B cell (primary cell): ENCODE data around the gene TRMU. TPM values are rescaled to one million over a fixed set of nuclear protein-coding genes. Genes with fewer than 3 reads are reported as not detected.

ENCODE experiments used
- ATAC-seq: fragments of 200-7000 bp; cut with Tn5 transposase; one replicate; pipeline ENCODE4 v1.10.0; 2021; ENCODE audit warnings: low read depth, mild to moderate bottlenecking, moderate number of reproducible peaks, moderate library complexity
- CTCF ChIA-PET: fragments of 350-600 bp; sonication (Branson Sonifier 250); formaldehyde crosslinking; loops from one replicate; lab custom pipeline; 2021; ENCODE audit warnings: antibody characterized with exemption, inconsistent platforms; lab: Charles Lee
- POLR2A ChIA-PET: fragments of 350-600 bp; sonication (Branson Sonifier 250); formaldehyde crosslinking; loops from one replicate; lab custom pipeline; 2021; ENCODE audit warnings: antibody characterized with exemption; lab: Charles Lee
- DNase-seq: peaks from one replicate; pipeline ENCODE4 v3.0.0; 2013
- H2AFZ ChIP-seq: 2 replicates; pipeline ENCODE4 v1.6.1; 2012; ENCODE audit warnings: mild to moderate bottlenecking, low read depth, low read length; ENCODE audit not compliant: insufficient read depth, poor library complexity, severe bottlenecking
- H3K27ac ChIP-seq, 2 donors: 1 replicate in 1 of 2; 2 replicates in 1 of 2; pipeline ENCODE4 v1.5.1; 2012 to 2013; ENCODE audit warnings: low read length in 2 of 2, mild to moderate bottlenecking in 2 of 2, moderate library complexity in 1 of 2
- H3K27me3 ChIP-seq, 4 experiments: fragments of 200-600 bp in 1 of 4; sonication (generic) in 1 of 4; replicated peaks in 1 of 4; 1 replicate in 2 of 4; 2 replicates in 2 of 4; pipeline versions ENCODE4 v1.6.1 to v1.7.0; 2013 to 2016; ENCODE audit warnings: low read length in 3 of 4, mild to moderate bottlenecking in 2 of 4, mixed read lengths in 1 of 4, moderate library complexity in 1 of 4; ENCODE audit not compliant: insufficient read depth in 4 of 4, control insufficient read depth in 3 of 4; ENCODE audit errors: control extremely low read depth in 1 of 4
- H3K36me3 ChIP-seq, 2 experiments: replicated peaks in 1 of 2; 1 replicate in 1 of 2; 2 replicates in 1 of 2; pipeline versions ENCODE4 v1.6.1 to v1.7.1; 2013; ENCODE audit warnings: low read length in 1 of 2; ENCODE audit not compliant: insufficient read depth in 2 of 2, control insufficient read depth in 1 of 2; ENCODE audit errors: control extremely low read depth in 1 of 2, extremely low read depth in 1 of 2
- H3K4me1 ChIP-seq, 2 donors: fragments of 200-600 bp in 1 of 2; sonication (generic) in 1 of 2; 1 replicate in 1 of 2; 2 replicates in 1 of 2; pipeline versions ENCODE4 v1.5.1 to v1.6.1; 2013 to 2017; ENCODE audit warnings: low read length in 2 of 2; ENCODE audit not compliant: control insufficient read depth in 2 of 2, insufficient read depth in 2 of 2
- H3K4me2 ChIP-seq: replicated peaks from 2 replicates; pipeline ENCODE3; 2012; ENCODE audit warnings: mild to moderate bottlenecking, low read depth, low read length; ENCODE audit not compliant: poor library complexity, severe bottlenecking
- H3K4me3 ChIP-seq, 5 experiments: fragments of 200-600 bp in 1 of 5; sonication (generic) in 1 of 5; 1 replicate in 3 of 5; 2 replicates in 2 of 5; pipeline versions ENCODE4 v1.5.1 to v1.7.0; 2011 to 2016; ENCODE audit warnings: low read length in 4 of 5, mild to moderate bottlenecking in 4 of 5, low read depth in 2 of 5, control low read depth in 1 of 5, moderate library complexity in 1 of 5; ENCODE audit not compliant: insufficient read depth in 1 of 5; ENCODE audit errors: control extremely low read depth in 1 of 5, extremely low read depth in 1 of 5
- H3K79me2 ChIP-seq: fragments of 200-600 bp; sonication (generic); one replicate; pipeline ENCODE4 v1.6.0; 2016; ENCODE audit warnings: low read length; ENCODE audit not compliant: control insufficient read depth, insufficient read depth
- H3K9ac ChIP-seq: fragments of 200-600 bp; sonication (generic); 2 replicates; pipeline ENCODE4 v1.6.1; 2017; ENCODE audit warnings: mild to moderate bottlenecking, low read length, moderate library complexity
- H3K9me3 ChIP-seq, 3 donors: one replicate each; pipeline versions ENCODE4 v1.6.1 to v1.7.1; 2013; ENCODE audit warnings: low read length in 2 of 3; ENCODE audit not compliant: control insufficient read depth in 2 of 3, insufficient read depth in 1 of 3; ENCODE audit errors: control extremely low read depth in 1 of 3
- H4K20me1 ChIP-seq: 2 replicates; pipeline ENCODE4 v1.6.0; 2012; ENCODE audit warnings: mild to moderate bottlenecking, low read length; ENCODE audit not compliant: insufficient read depth, control insufficient read depth, poor library complexity, severe bottlenecking
- H3K27ac Mint-ChIP-seq: one replicate; pipeline ENCODE4 v1.8.0; 2021; ENCODE audit warnings: mixed read lengths
- H3K27me3 Mint-ChIP-seq: one replicate; pipeline ENCODE4 v1.8.0; 2021; ENCODE audit warnings: mixed read lengths
- H3K4me1 Mint-ChIP-seq: one replicate; pipeline ENCODE4 v1.8.0; 2021; ENCODE audit warnings: mixed read lengths
- H3K4me3 Mint-ChIP-seq: one replicate; pipeline ENCODE4 v1.8.0; 2021; ENCODE audit warnings: mixed read lengths
- H3K9me3 Mint-ChIP-seq: one replicate; pipeline ENCODE4 v1.8.0; 2022; ENCODE audit warnings: mixed read lengths; ENCODE audit not compliant: insufficient read depth
- EZH2 ChIP-seq: IDR thresholded peaks from 2 replicates; pipeline ENCODE4 v1.6.1; 2012; ENCODE audit warnings: borderline replicate concordance, low read depth, mild to moderate bottlenecking, moderate library complexity, low read length; ENCODE audit not compliant: insufficient read depth, poor library complexity, severe bottlenecking
- WGBS: methylation state at CpG from one replicate; pipeline ENCODE4 v1.1.5; 2013; ENCODE audit warnings: missing lambda C conversion rate; ENCODE audit not compliant: insufficient coverage; 5-methylcytosine and 5-hydroxymethylcytosine counted together
- intact Hi-C: fragments of 100-400 bp; cut with micrococcal nuclease; formaldehyde crosslinking; loops from one replicate; pipeline ENCODE4 v1.10.0; 2022
- polyA plus RNA-seq: library from polyadenylated mRNA; depleted of rRNA; stranded (reverse); fragments of >200 nt; gene quantifications from 2 replicates; pipeline ENCODE4 v1.2.3, GENCODE V29; 2012
- total RNA-seq, 2 donors: library from RNA; stranded (reverse); fragments of 120-200 nt in 1 of 2; gene quantifications; 1 replicate in 1 of 2; 2 replicates in 1 of 2; pipeline versions ENCODE4 v1.2.3 to v1.2.4, GENCODE V29; 2013 to 2022
- TF ChIP-seq, protein P1 (sequence below): fragments of 200-600 bp; IDR thresholded peaks from one replicate; pipeline ENCODE4 v1.8.0; 2022; ENCODE audit warnings: antibody characterized with exemption, mild to moderate bottlenecking

Gene TRMU
- total and polyA plus RNA-seq, 2 donors (not counting 1 experiment from before 2014, with no cell fraction given): 51.0 to 76.9 TPM

DNA sequence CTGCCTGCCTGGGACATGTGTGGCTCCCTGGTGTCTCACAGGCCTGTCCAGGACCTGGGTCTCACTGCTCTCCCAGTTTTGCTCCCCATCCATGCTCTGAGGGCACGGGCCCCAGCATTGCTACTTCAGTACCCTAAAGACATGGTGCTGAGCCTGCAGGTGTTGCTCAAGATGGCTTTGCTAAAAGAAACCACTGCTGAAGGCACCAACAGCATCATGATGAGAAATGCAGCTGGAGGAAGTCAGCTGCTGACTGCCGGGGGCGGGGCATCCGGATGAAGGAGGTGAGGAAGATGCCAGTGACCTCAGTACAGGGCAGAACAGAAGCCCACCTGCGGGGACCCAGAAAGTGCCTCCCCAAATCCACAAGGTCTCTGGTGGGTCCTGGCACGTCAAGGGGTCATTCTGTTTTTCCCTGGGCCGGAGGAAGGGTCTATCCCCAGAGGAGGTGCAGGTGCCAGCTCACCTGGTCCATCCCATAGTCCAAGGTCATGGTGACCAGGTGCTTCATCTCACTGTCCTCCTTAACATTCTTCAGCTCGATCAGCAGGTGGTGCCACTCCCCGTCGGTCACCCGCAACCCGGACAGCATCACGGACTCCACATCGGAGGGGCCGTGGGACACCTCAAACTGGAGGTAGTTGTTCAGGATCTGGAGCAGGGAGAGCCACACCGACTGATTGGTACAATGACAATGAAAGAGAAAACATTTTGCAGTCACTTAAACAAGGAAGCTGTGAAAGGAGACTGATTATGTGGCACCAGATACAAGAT lies 63.9 kb downstream of the TRMU start:
- Histone ChIP-seq H3K4me2 (no peak overlapping the region), H3K9me3 (no peaks in the 10 kb centered on the region), H3K4me1 (no peaks in the 10 kb centered on the region), H4K20me1 (no peaks in the 10 kb centered on the region), H3K27ac (no peak overlapping the region), H3K79me2 (no peaks in the 10 kb centered on the region), H3K4me3 (no peak overlapping the region), H2AFZ (no peak overlapping the region), H3K36me3 (peaks cover 0 to 48% of the 10 kb centered on the region in 2 experiments), H3K9ac (no peak overlapping the region), H3K27me3 (no peaks in the 10 kb centered on the region)
- no peak overlapping the region for H3K27ac Mint-ChIP-seq
- no peaks in the 10 kb centered on the region for H3K4me1 Mint-ChIP-seq
- no peak for ATAC-seq
- intact Hi-C loops: no loop called here
- ChIA-PET POLR2A (no interaction called here), CTCF (interaction anchor here (1.0 to 1.2 kb wide), 2 partner anchors 32 to 143 kb away, joined by 3 to 4 read pairs; no protein-coding TSS in a partner anchor)
- H3K27me3 Mint-ChIP-seq: no peaks in the 10 kb centered on the region
- H3K4me3 Mint-ChIP-seq: no peak overlapping the region
- TF ChIP-seq EZH2: no peak
- TF ChIP-seq, protein P1, sequence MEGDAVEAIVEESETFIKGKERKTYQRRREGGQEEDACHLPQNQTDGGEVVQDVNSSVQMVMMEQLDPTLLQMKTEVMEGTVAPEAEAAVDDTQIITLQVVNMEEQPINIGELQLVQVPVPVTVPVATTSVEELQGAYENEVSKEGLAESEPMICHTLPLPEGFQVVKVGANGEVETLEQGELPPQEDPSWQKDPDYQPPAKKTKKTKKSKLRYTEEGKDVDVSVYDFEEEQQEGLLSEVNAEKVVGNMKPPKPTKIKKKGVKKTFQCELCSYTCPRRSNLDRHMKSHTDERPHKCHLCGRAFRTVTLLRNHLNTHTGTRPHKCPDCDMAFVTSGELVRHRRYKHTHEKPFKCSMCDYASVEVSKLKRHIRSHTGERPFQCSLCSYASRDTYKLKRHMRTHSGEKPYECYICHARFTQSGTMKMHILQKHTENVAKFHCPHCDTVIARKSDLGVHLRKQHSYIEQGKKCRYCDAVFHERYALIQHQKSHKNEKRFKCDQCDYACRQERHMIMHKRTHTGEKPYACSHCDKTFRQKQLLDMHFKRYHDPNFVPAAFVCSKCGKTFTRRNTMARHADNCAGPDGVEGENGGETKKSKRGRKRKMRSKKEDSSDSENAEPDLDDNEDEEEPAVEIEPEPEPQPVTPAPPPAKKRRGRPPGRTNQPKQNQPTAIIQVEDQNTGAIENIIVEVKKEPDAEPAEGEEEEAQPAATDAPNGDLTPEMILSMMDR: no peak
- DNase-seq: no peak
- 87% methylated on average over 15 of the region's 16 CpGs for WGBS
- no peaks in the 10 kb centered on the region for H3K9me3 Mint-ChIP-seq

DNA sequence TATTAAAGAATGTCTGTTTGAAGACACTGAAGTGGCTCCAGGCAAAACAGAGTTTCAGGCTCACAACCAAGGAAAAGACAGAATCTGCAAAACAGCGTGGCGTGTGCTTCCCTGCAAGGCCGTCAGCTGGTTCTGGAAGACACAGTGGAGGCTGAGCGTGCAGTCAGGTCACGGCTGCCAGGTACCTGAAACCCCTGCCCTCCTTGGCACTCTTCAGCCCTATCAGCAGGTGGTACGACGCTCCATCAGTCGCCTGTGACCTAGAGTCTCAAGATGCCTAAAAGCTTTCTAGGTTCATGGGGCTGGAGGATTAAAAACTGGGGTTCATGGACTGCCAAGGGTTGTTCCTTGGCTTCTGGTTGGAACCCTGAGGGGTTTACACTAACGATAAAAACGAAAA lies 65.9 kb downstream of the TRMU start:
- H2AFZ ChIP-seq: no peak overlapping the region
- no peak overlapping the region for H3K9ac ChIP-seq
- H3K27me3 Mint-ChIP-seq: no peaks in the 10 kb centered on the region
- H3K4me1 ChIP-seq: no peaks in the 10 kb centered on the region
- DNase-seq: no peak
- no peaks in the 10 kb centered on the region for H3K9me3 Mint-ChIP-seq
- TF ChIP-seq, protein P1: no peak
- no peak for TF ChIP-seq EZH2
- H3K4me3 ChIP-seq: no peak overlapping the region
- H3K27me3 ChIP-seq: no peaks in the 10 kb centered on the region
- ChIA-PET POLR2A (no interaction called here), CTCF (no interaction called here)
- no peaks in the 10 kb centered on the region for H3K4me1 Mint-ChIP-seq
- H3K9me3 ChIP-seq: no peaks in the 10 kb centered on the region
- H3K27ac ChIP-seq: no peak overlapping the region
- no peak overlapping the region for H3K4me3 Mint-ChIP-seq
- H3K36me3 ChIP-seq: peaks cover 0 to 35% of the 10 kb centered on the region in 2 experiments
- no peaks in the 10 kb centered on the region for H3K79me2 ChIP-seq
- ATAC-seq: no peak
- peaks cover under 1% of the 10 kb centered on the region for H4K20me1 ChIP-seq
- 96% methylated on average over 10 of the region's 10 CpGs for WGBS
- intact Hi-C loops: no loop called here
- H3K27ac Mint-ChIP-seq: no peak overlapping the region
- no peak overlapping the region for H3K4me2 ChIP-seq
